ENCODE data around the gene RGS4. TPM values are rescaled to one million over a fixed set of nuclear protein-coding genes. Genes with fewer than 3 reads are reported as not detected.

The RGS4 gene
- total RNA-seq, 1 experiment from 2014 or later = not detected

GRCh38 chr1:163076044-163076443 is 6.9 kb downstream of the RGS4 start:
- Histone ChIP-seq H2BK5ac (ENCODE audit: insufficient read length, low read length) (no peak overlapping the region), H3K79me1 (ENCODE audit: insufficient read depth, low read depth, low read length, poor library complexity, severe bottlenecking) (no peaks in the 10 kb centered on the region), H3K4me1 (ENCODE audit: insufficient read depth, low read length) (no peaks in the 10 kb centered on the region), H2AK5ac (ENCODE audit: insufficient read length, low read length) (no peak overlapping the region), H2BK120ac (ENCODE audit: low read depth, low read length, poor library complexity, severe bottlenecking) (no peak overlapping the region), H3K27ac (ENCODE audit: insufficient read length, low read depth, low read length) (no peak overlapping the region), H3K79me2 (ENCODE audit: insufficient read depth, low read length) (no peaks in the 10 kb centered on the region), H2BK15ac (ENCODE audit: low read depth, low read length) (no peak overlapping the region), H4K5ac (ENCODE audit: insufficient read length, low read depth, low read length) (no peak overlapping the region), H3K14ac (ENCODE audit: insufficient read depth, low read length) (no peak overlapping the region), H3K9ac (ENCODE audit: extremely low read depth, insufficient read length, low read length) (no peak overlapping the region), H3K23me2 (ENCODE audit: insufficient read length, low read depth, low read length, poor library complexity, severe bottlenecking) (no peaks in the 10 kb centered on the region), H3K4ac (ENCODE audit: low read depth, low read length) (no peak overlapping the region), H3T11ph (ENCODE audit: low read length) (no peak overlapping the region), H3K27me3 (ENCODE audit: insufficient read depth, low read length) (no peaks in the 10 kb centered on the region), H3K4me2 (ENCODE audit: insufficient read depth, insufficient read length, low read length) (no peak overlapping the region), H3K18ac (ENCODE audit: insufficient read length, low read depth, low read length) (no peak overlapping the region), H3K23ac (ENCODE audit: insufficient read length, low read depth, low read length) (no peak overlapping the region), H2BK12ac (ENCODE audit: insufficient read length, low read depth, low read length) (no peak overlapping the region), H4K8ac (replicated peaks; ENCODE audit: insufficient read length, low read depth, low read length) (no peak overlapping the region), H2AFZ (ENCODE audit: low read length) (no peak overlapping the region), H3K56ac (ENCODE audit: insufficient read length, low read depth, low read length) (no peak overlapping the region), H3K9me3 (ENCODE audit: control insufficient read depth, low read depth, low read length) (no peaks in the 10 kb centered on the region), H4K91ac (ENCODE audit: insufficient read length, low read depth, low read length) (no peak overlapping the region), H4K20me1 (ENCODE audit: control insufficient read depth, insufficient read depth, insufficient read length) (no peaks in the 10 kb centered on the region), H2BK20ac (ENCODE audit: low read depth, low read length, poor library complexity, severe bottlenecking) (no peak overlapping the region)
- no peak overlapping the region for H3K4me3 Mint-ChIP-seq
- H3K36me3 Mint-ChIP-seq (ENCODE audit: insufficient read depth in 1 of 3, low read depth in 3 of 3) = no peaks in the 10 kb centered on the region
- no peaks in the 10 kb centered on the region for H3K27me3 Mint-ChIP-seq (ENCODE audit: low read depth)
- DNase-seq = no peak
- H3K9me3 Mint-ChIP-seq = peaks cover 0 to 2% of the 10 kb centered on the region in 2 experiments; a peak in 1 of 5 replicates
- H3K4me1 Mint-ChIP-seq = peaks cover 2% of the 10 kb centered on the region in 2 experiments; a peak in 2 of 4 replicates
- no peak for TF ChIP-seq CTCF (conservative IDR thresholded peaks at IDR 0.05)
- no CpG with 5 or more reads among the region's 4 CpGs for WGBS (ENCODE audit: extremely low coverage, insufficient read length, low lambda C conversion rate)
- no peak overlapping the region for H3K27ac Mint-ChIP-seq
